ENCODE results near the gene B4GALT2. TPM values are rescaled to one million over a fixed set of nuclear protein-coding genes. Genes with fewer than 3 reads are reported as not detected.

Gene B4GALT2
- total RNA-seq, 1 donor from 2014 or later, result 62.6 TPM

GRCh38 chr1:43985984-43986595, 7.1 kb downstream of the B4GALT2 start:
- Histone ChIP-seq H3K36me3 (ENCODE audit: control insufficient read depth, insufficient read depth, low read length) (peaks cover 3% of the 10 kb centered on the region), H3K27me3 (ENCODE audit: control insufficient read depth, insufficient read depth, low read length) (no peaks in the 10 kb centered on the region), H3K4me3 (ENCODE audit: low read depth, low read length) (no peak overlapping the region)
- TF ChIP-seq, protein P1, sequence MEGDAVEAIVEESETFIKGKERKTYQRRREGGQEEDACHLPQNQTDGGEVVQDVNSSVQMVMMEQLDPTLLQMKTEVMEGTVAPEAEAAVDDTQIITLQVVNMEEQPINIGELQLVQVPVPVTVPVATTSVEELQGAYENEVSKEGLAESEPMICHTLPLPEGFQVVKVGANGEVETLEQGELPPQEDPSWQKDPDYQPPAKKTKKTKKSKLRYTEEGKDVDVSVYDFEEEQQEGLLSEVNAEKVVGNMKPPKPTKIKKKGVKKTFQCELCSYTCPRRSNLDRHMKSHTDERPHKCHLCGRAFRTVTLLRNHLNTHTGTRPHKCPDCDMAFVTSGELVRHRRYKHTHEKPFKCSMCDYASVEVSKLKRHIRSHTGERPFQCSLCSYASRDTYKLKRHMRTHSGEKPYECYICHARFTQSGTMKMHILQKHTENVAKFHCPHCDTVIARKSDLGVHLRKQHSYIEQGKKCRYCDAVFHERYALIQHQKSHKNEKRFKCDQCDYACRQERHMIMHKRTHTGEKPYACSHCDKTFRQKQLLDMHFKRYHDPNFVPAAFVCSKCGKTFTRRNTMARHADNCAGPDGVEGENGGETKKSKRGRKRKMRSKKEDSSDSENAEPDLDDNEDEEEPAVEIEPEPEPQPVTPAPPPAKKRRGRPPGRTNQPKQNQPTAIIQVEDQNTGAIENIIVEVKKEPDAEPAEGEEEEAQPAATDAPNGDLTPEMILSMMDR (IDR thresholded peaks at IDR 0.05; ENCODE audit: insufficient read depth, low read length, poor library complexity, severe bottlenecking), result no peak
- DNase-seq (ENCODE audit: low read depth), result no peak

DNA sequence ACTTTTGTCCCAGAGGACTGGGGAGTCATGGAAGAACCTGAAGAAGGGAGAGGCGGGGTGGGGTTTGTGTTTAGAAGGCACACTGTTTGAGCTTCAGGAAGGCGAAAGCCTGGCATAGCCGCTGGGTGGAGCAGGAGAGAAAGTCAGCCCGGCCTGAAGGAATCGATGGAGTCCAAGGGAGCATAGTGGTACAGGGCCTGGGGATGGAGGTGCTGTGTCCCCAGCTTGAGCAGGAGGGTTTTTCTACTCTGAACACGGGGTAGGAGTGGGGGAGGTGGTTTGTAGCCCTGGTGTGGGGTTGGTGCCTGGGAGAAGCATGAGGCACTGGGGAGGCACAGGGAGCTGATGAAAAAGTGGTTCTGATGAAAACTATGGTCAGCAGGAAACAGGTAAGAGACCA, 7.7 kb downstream of the B4GALT2 start:
- no peak for DNase-seq (ENCODE audit: low read depth)
- Histone ChIP-seq H3K4me3 (ENCODE audit: low read depth, low read length) (no peak overlapping the region), H3K36me3 (ENCODE audit: control insufficient read depth, insufficient read depth, low read length) (peaks cover 3% of the 10 kb centered on the region), H3K27me3 (ENCODE audit: control insufficient read depth, insufficient read depth, low read length) (no peaks in the 10 kb centered on the region)
- TF ChIP-seq, protein P1 (IDR thresholded peaks at IDR 0.05; ENCODE audit: insufficient read depth, low read length, poor library complexity, severe bottlenecking), result no peak

GRCh38 chr1:43987159-43987902, 8.3 kb downstream of the B4GALT2 start:
- H3K4me3 ChIP-seq (ENCODE audit: low read depth, low read length), result no peak overlapping the region
- no peak for DNase-seq (ENCODE audit: low read depth)
- H3K27me3 ChIP-seq (ENCODE audit: control insufficient read depth, insufficient read depth, low read length), result no peaks in the 10 kb centered on the region
- TF ChIP-seq, protein P1 (IDR thresholded peaks at IDR 0.05; ENCODE audit: insufficient read depth, low read length, poor library complexity, severe bottlenecking), result no peak
- H3K36me3 ChIP-seq (ENCODE audit: control insufficient read depth, insufficient read depth, low read length), result peaks cover 3% of the 10 kb centered on the region

GRCh38 chr1:43990271-43991199, 11.5 kb downstream of the B4GALT2 start:
- DNase-seq (ENCODE audit: low read depth), result no peak
- peak overlapping the region; percentile 77 for H3K4me3 ChIP-seq (ENCODE audit: low read depth, low read length)
- no peaks in the 10 kb centered on the region for H3K27me3 ChIP-seq (ENCODE audit: control insufficient read depth, insufficient read depth, low read length)
- TF ChIP-seq, protein P1 (IDR thresholded peaks at IDR 0.05; ENCODE audit: insufficient read depth, low read length, poor library complexity, severe bottlenecking), result no peak
- H3K36me3 ChIP-seq (ENCODE audit: control insufficient read depth, insufficient read depth, low read length), result no peaks in the 10 kb centered on the region

DNA sequence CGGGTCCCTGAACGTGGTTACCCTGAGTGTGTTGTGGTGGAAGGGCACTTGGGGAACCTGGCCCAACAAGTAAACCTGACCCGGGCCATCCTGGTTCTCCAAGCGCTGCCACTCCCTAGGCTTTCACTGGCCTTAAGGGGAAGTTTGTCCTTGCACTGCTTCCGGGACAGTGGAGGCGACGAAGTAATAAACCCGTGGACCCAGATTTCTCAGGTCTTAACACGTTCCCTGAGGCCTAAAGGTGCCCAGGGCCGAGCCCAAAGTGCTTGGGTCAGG, 12.1 kb downstream of the B4GALT2 start:
- DNase-seq (ENCODE audit: low read depth), result no peak
- no peaks in the 10 kb centered on the region for H3K36me3 ChIP-seq (ENCODE audit: control insufficient read depth, insufficient read depth, low read length)

More for the DNA sequence above, 12.1 kb downstream of the B4GALT2 start:
- Histone ChIP-seq H3K27me3 (ENCODE audit: control insufficient read depth, insufficient read depth, low read length) (no peaks in the 10 kb centered on the region), H3K4me3 (ENCODE audit: low read depth, low read length) (peak overlapping the region; percentile 77)
- TF ChIP-seq, protein P1 (IDR thresholded peaks at IDR 0.05; ENCODE audit: insufficient read depth, low read length, poor library complexity, severe bottlenecking), result no peak

Measured in kidney epithelial cell (primary cell).